Hepatocyte (in vitro differentiated cells): ENCODE measurements around the gene CTNNBIP1. TPM values are rescaled to one million over a fixed set of nuclear protein-coding genes. Genes with fewer than 3 reads are reported as not detected.

Experiments
- DNase-seq: peaks from one replicate; pipeline ENCODE4 v3.0.0-alpha.2; 2016; ENCODE audit warnings: low spot score
- H2AFZ ChIP-seq: fragments of 200-600 bp; sonication (generic); 2 replicates; pipeline ENCODE4 v1.6.0; 2016; ENCODE audit warnings: antibody characterized with exemption, mild to moderate bottlenecking
- H3K27ac ChIP-seq: fragments of 200-600 bp; sonication (generic); 2 replicates; pipeline ENCODE4 v1.5.1; 2016; ENCODE audit warnings: mild to moderate bottlenecking
- H3K27me3 ChIP-seq: fragments of 200-600 bp; sonication (generic); 2 replicates; pipeline ENCODE4 v1.6.1; 2016
- H3K36me3 ChIP-seq: fragments of 200-600 bp; sonication (generic); replicated peaks from 2 replicates; pipeline ENCODE4 v1.5.1; 2016; ENCODE audit warnings: low read depth; ENCODE audit not compliant: insufficient read depth
- H3K4me1 ChIP-seq: fragments of 200-600 bp; sonication (generic); 2 replicates; pipeline ENCODE4 v1.5.1; 2016; ENCODE audit warnings: mild to moderate bottlenecking, moderate library complexity; ENCODE audit not compliant: insufficient read depth
- H3K4me2 ChIP-seq: fragments of 200-600 bp; sonication (generic); 2 replicates; pipeline ENCODE4 v1.6.0; 2016
- H3K4me3 ChIP-seq: fragments of 200-600 bp; sonication (generic); 2 replicates; pipeline ENCODE4 v1.5.1; 2016; ENCODE audit warnings: mild to moderate bottlenecking
- H3K79me2 ChIP-seq: fragments of 200-600 bp; sonication (generic); 2 replicates; pipeline ENCODE4 v1.6.0; 2017; ENCODE audit warnings: mild to moderate bottlenecking
- H3K9me2 ChIP-seq: fragments of 200-600 bp; sonication (generic); replicated peaks from 2 replicates; pipeline ENCODE4 v1.6.0; 2017; ENCODE audit warnings: mild to moderate bottlenecking; ENCODE audit not compliant: insufficient read depth
- H3K9me3 ChIP-seq: fragments of 200-600 bp; sonication (generic); 2 replicates; pipeline ENCODE4 v1.5.1; 2016; ENCODE audit warnings: low read depth, mild to moderate bottlenecking
- H4K20me1 ChIP-seq: fragments of 200-600 bp; sonication (generic); 2 replicates; pipeline ENCODE4 v1.6.0; 2016; ENCODE audit warnings: mild to moderate bottlenecking; ENCODE audit not compliant: insufficient read depth, poor library complexity, severe bottlenecking
- CTCF ChIP-seq: fragments of 200-600 bp; sonication (generic); IDR thresholded peaks from 2 replicates; pipeline ENCODE4 v1.5.1; 2016; ENCODE audit warnings: antibody characterized with exemption, mild to moderate bottlenecking; ENCODE audit not compliant: poor library complexity
- EZH2 ChIP-seq: fragments of 200-600 bp; sonication (generic); IDR thresholded peaks from 2 replicates; pipeline ENCODE4 v1.6.1; 2016; ENCODE audit warnings: antibody characterized with exemption, mild to moderate bottlenecking, borderline replicate concordance
- EZH2phosphoT487 ChIP-seq: fragments of 200-600 bp; sonication (generic); IDR thresholded peaks from one replicate; pipeline ENCODE4 v1.6.1; 2018; ENCODE audit warnings: antibody characterized with exemption, mild to moderate bottlenecking, low read depth, moderate library complexity; ENCODE audit not compliant: unreplicated experiment, severe bottlenecking
- WGBS: methylation state at CpG from one replicate; pipeline ENCODE4 v1.1.6; 2016; ENCODE audit warnings: low lambda C conversion rate; ENCODE audit errors: missing lambda C conversion rate; 5-methylcytosine and 5-hydroxymethylcytosine counted together
- polyA plus RNA-seq: library from polyadenylated mRNA; unstranded; fragments of >200 nt; fragmentation: Nextera tagmentation; extraction: Ambion mirVana; gene quantifications from 2 replicates; pipeline ENCODE4 v1.2.1, GENCODE V29; 2016
- total RNA-seq: library from RNA; depleted of rRNA; stranded (reverse); fragments of >200 nt; gene quantifications from 2 replicates; pipeline ENCODE4 v1.2.3, GENCODE V29; 2014

CTNNBIP1 gene
- total and polyA plus RNA-seq, 2 experiments from 2014 or later = 25.2 to 49.8 TPM

- DNase-seq = peak; percentile 87
- H3K9me3 ChIP-seq = no peaks in the 10 kb centered on the region
- no peak overlapping the region for H3K4me3 ChIP-seq
- 43% methylated on average over 25 of the region's 25 CpGs for WGBS
- peak; percentile 95 for TF ChIP-seq CTCF
- TF ChIP-seq EZH2 = no peak
- peak overlapping the region; percentile 81 for H3K4me2 ChIP-seq
- peak overlapping the region; percentile 50 for H2AFZ ChIP-seq
- no peaks in the 10 kb centered on the region for H3K36me3 ChIP-seq
- H4K20me1 ChIP-seq = no peaks in the 10 kb centered on the region
- no peak overlapping the region for H3K27ac ChIP-seq
- H3K4me1 ChIP-seq = peaks cover 3% of the 10 kb centered on the region
- H3K9me2 ChIP-seq = no peaks in the 10 kb centered on the region
- H3K79me2 ChIP-seq = no peaks in the 10 kb centered on the region
- H3K27me3 ChIP-seq = no peaks in the 10 kb centered on the region
Measured at GRCh38 chr1:9874959-9875635, 35.0 kb downstream of the CTNNBIP1 start.

- H3K9me3 ChIP-seq = no peaks in the 10 kb centered on the region
- H3K79me2 ChIP-seq = no peaks in the 10 kb centered on the region
- H4K20me1 ChIP-seq = no peaks in the 10 kb centered on the region
- H2AFZ ChIP-seq = no peak overlapping the region
- no peak overlapping the region for H3K27ac ChIP-seq
- DNase-seq = no peak
- H3K4me3 ChIP-seq = no peak overlapping the region
- H3K4me2 ChIP-seq = no peak overlapping the region
- 76% methylated on average over 3 of the region's 3 CpGs for WGBS
- H3K4me1 ChIP-seq = peaks cover 3% of the 10 kb centered on the region
- no peaks in the 10 kb centered on the region for H3K36me3 ChIP-seq
- no peak for TF ChIP-seq EZH2phosphoT487
- TF ChIP-seq CTCF = no peak
- TF ChIP-seq EZH2 = no peak
- H3K9me2 ChIP-seq = no peaks in the 10 kb centered on the region
- H3K27me3 ChIP-seq = no peaks in the 10 kb centered on the region
Measured at GRCh38 chr1:9874412-9874811, 35.7 kb downstream of the CTNNBIP1 start.

- Histone ChIP-seq H3K36me3 (no peaks in the 10 kb centered on the region), H2AFZ (no peak overlapping the region), H3K9me3 (no peaks in the 10 kb centered on the region), H3K4me3 (no peak overlapping the region), H3K4me1 (peaks cover 3% of the 10 kb centered on the region), H3K79me2 (no peaks in the 10 kb centered on the region), H3K27me3 (no peaks in the 10 kb centered on the region), H3K4me2 (no peak overlapping the region), H3K9me2 (no peaks in the 10 kb centered on the region), H3K27ac (no peak overlapping the region), H4K20me1 (no peaks in the 10 kb centered on the region)
- 95% methylated on average over 5 of the region's 5 CpGs for WGBS
- no peak for TF ChIP-seq EZH2phosphoT487
- TF ChIP-seq EZH2 = no peak
- TF ChIP-seq CTCF = no peak
- no peak for DNase-seq
Measured at GRCh38 chr1:9873992-9874391, 36.1 kb downstream of the CTNNBIP1 start.

- Histone ChIP-seq H3K27ac (no peak overlapping the region), H3K36me3 (no peaks in the 10 kb centered on the region), H3K9me2 (no peaks in the 10 kb centered on the region), H3K4me3 (no peak overlapping the region), H4K20me1 (no peaks in the 10 kb centered on the region), H3K27me3 (no peaks in the 10 kb centered on the region), H3K4me2 (no peak overlapping the region), H3K9me3 (no peaks in the 10 kb centered on the region), H3K4me1 (peaks cover 3% of the 10 kb centered on the region), H3K79me2 (no peaks in the 10 kb centered on the region), H2AFZ (no peak overlapping the region)
- 99% methylated on average over 5 of the region's 5 CpGs for WGBS
- TF ChIP-seq EZH2phosphoT487 (no peak), EZH2 (no peak), CTCF (no peak)
- no peak for DNase-seq
Measured at GRCh38 chr1:9873385-9873784, 36.7 kb downstream of the CTNNBIP1 start.
